Lower leg skin (tissue), 3 donors: ENCODE data around the gene NRXN3.

Source experiments
- POLR2A ChIP-seq, 2 donors: fragments of 450-650 bp; IDR thresholded peaks; one replicate each; pipeline ENCODE4 v1.6.1; 2016 to 2017; ENCODE audit warnings: antibody characterized with exemption in 2 of 2, mild to moderate bottlenecking in 1 of 2, moderate library complexity in 1 of 2
- TF ChIP-seq, protein P1 (sequence below), 3 donors: fragments of 450-650 bp; IDR thresholded peaks; one replicate each; pipeline ENCODE4 v1.5.1; 2016; ENCODE audit warnings: antibody characterized with exemption in 3 of 3, mild to moderate bottlenecking in 3 of 3, moderate library complexity in 2 of 3

DNA sequence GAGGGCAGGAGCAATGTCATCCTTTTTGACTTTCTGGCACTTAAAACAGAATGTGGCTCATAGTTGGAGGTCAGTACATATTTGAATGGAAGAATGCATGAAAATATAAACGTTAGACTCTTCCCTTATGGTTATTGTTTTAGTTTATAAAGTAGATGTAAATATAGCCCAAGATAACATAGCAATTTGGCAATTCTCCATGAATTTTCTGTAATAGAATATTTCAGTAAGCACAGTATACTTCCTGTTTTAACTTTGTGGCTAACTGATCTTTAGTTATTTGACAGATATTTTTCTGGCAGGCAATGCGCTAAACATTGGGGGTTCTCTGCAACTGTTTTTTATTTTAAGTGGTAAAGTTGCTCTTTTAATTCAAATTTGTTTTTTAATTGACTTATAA is 763.0 kb downstream of the NRXN3 start:
- no peak for TF ChIP-seq POLR2A (IDR thresholded peaks at IDR 0.05)
- TF ChIP-seq, protein P1, sequence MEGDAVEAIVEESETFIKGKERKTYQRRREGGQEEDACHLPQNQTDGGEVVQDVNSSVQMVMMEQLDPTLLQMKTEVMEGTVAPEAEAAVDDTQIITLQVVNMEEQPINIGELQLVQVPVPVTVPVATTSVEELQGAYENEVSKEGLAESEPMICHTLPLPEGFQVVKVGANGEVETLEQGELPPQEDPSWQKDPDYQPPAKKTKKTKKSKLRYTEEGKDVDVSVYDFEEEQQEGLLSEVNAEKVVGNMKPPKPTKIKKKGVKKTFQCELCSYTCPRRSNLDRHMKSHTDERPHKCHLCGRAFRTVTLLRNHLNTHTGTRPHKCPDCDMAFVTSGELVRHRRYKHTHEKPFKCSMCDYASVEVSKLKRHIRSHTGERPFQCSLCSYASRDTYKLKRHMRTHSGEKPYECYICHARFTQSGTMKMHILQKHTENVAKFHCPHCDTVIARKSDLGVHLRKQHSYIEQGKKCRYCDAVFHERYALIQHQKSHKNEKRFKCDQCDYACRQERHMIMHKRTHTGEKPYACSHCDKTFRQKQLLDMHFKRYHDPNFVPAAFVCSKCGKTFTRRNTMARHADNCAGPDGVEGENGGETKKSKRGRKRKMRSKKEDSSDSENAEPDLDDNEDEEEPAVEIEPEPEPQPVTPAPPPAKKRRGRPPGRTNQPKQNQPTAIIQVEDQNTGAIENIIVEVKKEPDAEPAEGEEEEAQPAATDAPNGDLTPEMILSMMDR (IDR thresholded peaks at IDR 0.05) = no peak
